ENCODE results near the gene C19orf25. TPM values are rescaled to one million over a fixed set of nuclear protein-coding genes. Genes with fewer than 3 reads are reported as not detected.

C19orf25 gene
- total and polyA plus RNA-seq, 9 of the 15 experiments (the other 6 are each of a cell fraction or from before 2014, with no cell fraction given): 0.79 to 96.0 (median 36.1) TPM

GRCh38 chr19:1449467-1450442 lies 29.3 kb downstream of the C19orf25 start, which contains the start of gene APC2 (continued):
- TF ChIP-seq, protein P1, sequence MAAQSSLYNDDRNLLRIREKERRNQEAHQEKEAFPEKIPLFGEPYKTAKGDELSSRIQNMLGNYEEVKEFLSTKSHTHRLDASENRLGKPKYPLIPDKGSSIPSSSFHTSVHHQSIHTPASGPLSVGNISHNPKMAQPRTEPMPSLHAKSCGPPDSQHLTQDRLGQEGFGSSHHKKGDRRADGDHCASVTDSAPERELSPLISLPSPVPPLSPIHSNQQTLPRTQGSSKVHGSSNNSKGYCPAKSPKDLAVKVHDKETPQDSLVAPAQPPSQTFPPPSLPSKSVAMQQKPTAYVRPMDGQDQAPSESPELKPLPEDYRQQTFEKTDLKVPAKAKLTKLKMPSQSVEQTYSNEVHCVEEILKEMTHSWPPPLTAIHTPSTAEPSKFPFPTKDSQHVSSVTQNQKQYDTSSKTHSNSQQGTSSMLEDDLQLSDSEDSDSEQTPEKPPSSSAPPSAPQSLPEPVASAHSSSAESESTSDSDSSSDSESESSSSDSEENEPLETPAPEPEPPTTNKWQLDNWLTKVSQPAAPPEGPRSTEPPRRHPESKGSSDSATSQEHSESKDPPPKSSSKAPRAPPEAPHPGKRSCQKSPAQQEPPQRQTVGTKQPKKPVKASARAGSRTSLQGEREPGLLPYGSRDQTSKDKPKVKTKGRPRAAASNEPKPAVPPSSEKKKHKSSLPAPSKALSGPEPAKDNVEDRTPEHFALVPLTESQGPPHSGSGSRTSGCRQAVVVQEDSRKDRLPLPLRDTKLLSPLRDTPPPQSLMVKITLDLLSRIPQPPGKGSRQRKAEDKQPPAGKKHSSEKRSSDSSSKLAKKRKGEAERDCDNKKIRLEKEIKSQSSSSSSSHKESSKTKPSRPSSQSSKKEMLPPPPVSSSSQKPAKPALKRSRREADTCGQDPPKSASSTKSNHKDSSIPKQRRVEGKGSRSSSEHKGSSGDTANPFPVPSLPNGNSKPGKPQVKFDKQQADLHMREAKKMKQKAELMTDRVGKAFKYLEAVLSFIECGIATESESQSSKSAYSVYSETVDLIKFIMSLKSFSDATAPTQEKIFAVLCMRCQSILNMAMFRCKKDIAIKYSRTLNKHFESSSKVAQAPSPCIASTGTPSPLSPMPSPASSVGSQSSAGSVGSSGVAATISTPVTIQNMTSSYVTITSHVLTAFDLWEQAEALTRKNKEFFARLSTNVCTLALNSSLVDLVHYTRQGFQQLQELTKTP (IDR thresholded peaks at IDR 0.05; ENCODE audit: low read depth in 1 of 2, partially characterized antibody in 2 of 2): no peak
- no peak for TF ChIP-seq CREM (IDR thresholded peaks at IDR 0.05; ENCODE audit: low read depth)
- TF ChIP-seq NFE2 (IDR thresholded peaks at IDR 0.05; ENCODE audit: low read depth): no peak
- no peak for TF ChIP-seq ATF6 (CRISPR knock-in tag; IDR thresholded peaks at IDR 0.05)
- TF ChIP-seq PYGO2 (tag; IDR thresholded peaks at IDR 0.05): no peak
- no peak for TF ChIP-seq ZNF282 (CRISPR knock-in tag; IDR thresholded peaks at IDR 0.05)
- TF ChIP-seq MGA (IDR thresholded peaks at IDR 0.05): no peak
- no peak for TF ChIP-seq KAT8 (IDR thresholded peaks at IDR 0.05; ENCODE audit: low read depth)

Data from K562 (cell line).